BE2C (cell line): ENCODE results near the gene CDC42BPA.
"Not testable (repeated sequence)": the region's sequence is repeated elsewhere in the genome, so short reads cannot be mapped to it uniquely, and the experiment has no call there.

Experiments used
- DNase-seq: peaks from one replicate; pipeline ENCODE4 v3.0.0-alpha.2; 2020
- H3K27me3 ChIP-seq: fragments of 250-450 bp; sonication (Bioruptor Pico); 2 replicates; pipeline ENCODE4 v1.5.1; 2020; ENCODE audit warnings: mild to moderate bottlenecking
- H3K36me3 ChIP-seq: fragments of 250-450 bp; sonication (Bioruptor Pico); 2 replicates; pipeline ENCODE4 v1.5.1; 2020; ENCODE audit warnings: mild to moderate bottlenecking
- H3K4me1 ChIP-seq: fragments of 250-450 bp; sonication (Bioruptor Pico); 2 replicates; pipeline ENCODE4 v1.5.1; 2020
- H3K4me3 ChIP-seq: 2 replicates; pipeline ENCODE4 v1.5.1; 2011; ENCODE audit warnings: low read depth, low read length
- H3K9me3 ChIP-seq: fragments of 250-450 bp; sonication (Bioruptor Pico); 2 replicates; pipeline ENCODE4 v1.5.1; 2020
- CTCF ChIP-seq: IDR thresholded peaks from 2 replicates; pipeline ENCODE4 v1.5.1; 2012; ENCODE audit warnings: mild to moderate bottlenecking, low read depth, low read length

The CDC42BPA gene

GRCh38 chr1:226958300-226958699, 360.0 kb downstream of the CDC42BPA start:
- no peaks in the 10 kb centered on the region for H3K27me3 ChIP-seq
- no peaks in the 10 kb centered on the region for H3K9me3 ChIP-seq
- no peak for TF ChIP-seq CTCF
- DNase-seq, result no peak
- H3K4me1 ChIP-seq, result no peaks in the 10 kb centered on the region
- H3K4me3 ChIP-seq, result no peak overlapping the region
- H3K36me3 ChIP-seq, result peaks cover 11% of the 10 kb centered on the region

- no peaks in the 10 kb centered on the region for H3K4me1 ChIP-seq
- peaks cover 9% of the 10 kb centered on the region for H3K36me3 ChIP-seq
- H3K9me3 ChIP-seq, result no peaks in the 10 kb centered on the region
- H3K4me3 ChIP-seq, result no peak overlapping the region
- no peaks in the 10 kb centered on the region for H3K27me3 ChIP-seq
- TF ChIP-seq CTCF, result no peak
- no peak for DNase-seq
Observed at GRCh38 chr1:226957714-226958113, 360.6 kb downstream of the CDC42BPA start.

GRCh38 chr1:226956942-226957713, 361.2 kb downstream of the CDC42BPA start:
- Histone ChIP-seq H3K27me3 (no peaks in the 10 kb centered on the region), H3K4me1 (no peaks in the 10 kb centered on the region), H3K9me3 (no peaks in the 10 kb centered on the region), H3K36me3 (peaks cover 3% of the 10 kb centered on the region), H3K4me3 (no peak overlapping the region)
- TF ChIP-seq CTCF, result no peak
- DNase-seq, result no peak

GRCh38 chr1:226955857-226956256, 362.4 kb downstream of the CDC42BPA start:
- H3K4me1 ChIP-seq, H3K9me3 ChIP-seq, DNase-seq, H3K27me3 ChIP-seq, H3K36me3 ChIP-seq, H3K4me3 ChIP-seq: not testable (repeated sequence)

GRCh38 chr1:226954777-226955176, 363.5 kb downstream of the CDC42BPA start:
- Histone ChIP-seq H3K27me3 (no peaks in the 10 kb centered on the region), H3K4me3 (no peak overlapping the region), H3K9me3 (no peaks in the 10 kb centered on the region), H3K36me3 (peaks cover 3% of the 10 kb centered on the region), H3K4me1 (no peaks in the 10 kb centered on the region)
- no peak for TF ChIP-seq CTCF
- no peak for DNase-seq

- TF ChIP-seq CTCF, result no peak
- Histone ChIP-seq H3K4me1 (no peaks in the 10 kb centered on the region), H3K4me3 (no peak overlapping the region), H3K36me3 (peaks cover 3% of the 10 kb centered on the region), H3K27me3 (no peaks in the 10 kb centered on the region), H3K9me3 (no peaks in the 10 kb centered on the region)
- no peak for DNase-seq
Observed at GRCh38 chr1:226954337-226954736, 364.0 kb downstream of the CDC42BPA start.
